IMR-90 (cell line): ENCODE data around the gene RSPO4.

ENCODE experiments used
- BHLHE40 ChIP-seq: fragments of 150-350 bp; IDR thresholded peaks from 2 replicates; pipeline ENCODE4 v1.6.1; 2016; ENCODE audit warnings: mild to moderate bottlenecking, low read depth, low read length
- CEBPB ChIP-seq: IDR thresholded peaks from 2 replicates; pipeline ENCODE4 v1.6.1; 2012; ENCODE audit warnings: low read depth, low read length, improper control_type of control experiment
- FOS ChIP-seq: fragments of 150-350 bp; IDR thresholded peaks from 2 replicates; pipeline ENCODE4 v1.6.1; 2016; ENCODE audit warnings: low read depth, low read length
- MAFK ChIP-seq: IDR thresholded peaks from 2 replicates; pipeline ENCODE4 v1.6.1; 2012; ENCODE audit warnings: low read depth, low read length, improper control_type of control experiment
- MAZ ChIP-seq: IDR thresholded peaks from 2 replicates; pipeline ENCODE4 v1.6.1; 2012; ENCODE audit warnings: low read depth, mild to moderate bottlenecking, low read length, improper control_type of control experiment, moderate library complexity, borderline replicate concordance
- MXI1 ChIP-seq: IDR thresholded peaks from 2 replicates; pipeline ENCODE4 v1.6.1; 2012; ENCODE audit warnings: low read depth, mild to moderate bottlenecking, low read length, moderate library complexity, borderline replicate concordance
- POLR2A ChIP-seq: IDR thresholded peaks from 2 replicates; pipeline ENCODE4 v1.6.1; 2012; ENCODE audit warnings: mild to moderate bottlenecking, low read depth, low read length
- RAD21 ChIP-seq: IDR thresholded peaks from 2 replicates; pipeline ENCODE4 v1.6.1; 2012; ENCODE audit warnings: low read length, improper control_type of control experiment
- RCOR1 ChIP-seq: IDR thresholded peaks from 2 replicates; pipeline ENCODE4 v1.6.1; 2012; ENCODE audit warnings: mild to moderate bottlenecking, low read length, improper control_type of control experiment; ENCODE audit not compliant: insufficient replicate concordance
- RFX5 ChIP-seq: IDR thresholded peaks from 2 replicates; pipeline ENCODE4 v1.8.0; 2012; ENCODE audit warnings: low read depth, mild to moderate bottlenecking, low read length, moderate library complexity
- SMC3 ChIP-seq: fragments of 150-350 bp; IDR thresholded peaks from 2 replicates; pipeline ENCODE4 v1.6.1; 2016; ENCODE audit warnings: low read depth, mild to moderate bottlenecking, antibody characterized with exemption, low read length, moderate library complexity
- TF ChIP-seq, protein P1 (sequence below): conservative IDR thresholded peaks from 2 replicates; pipeline ENCODE4 v1.5.1; 2012; ENCODE audit warnings: mild to moderate bottlenecking, low read depth, low read length, improper control_type of control experiment
- TF ChIP-seq, protein P2 (sequence below): fragments of 150-350 bp; IDR thresholded peaks from 2 replicates; pipeline ENCODE4 v1.6.1; 2017; ENCODE audit warnings: mild to moderate bottlenecking, antibody characterized with exemption, low read length, low read depth

DNA sequence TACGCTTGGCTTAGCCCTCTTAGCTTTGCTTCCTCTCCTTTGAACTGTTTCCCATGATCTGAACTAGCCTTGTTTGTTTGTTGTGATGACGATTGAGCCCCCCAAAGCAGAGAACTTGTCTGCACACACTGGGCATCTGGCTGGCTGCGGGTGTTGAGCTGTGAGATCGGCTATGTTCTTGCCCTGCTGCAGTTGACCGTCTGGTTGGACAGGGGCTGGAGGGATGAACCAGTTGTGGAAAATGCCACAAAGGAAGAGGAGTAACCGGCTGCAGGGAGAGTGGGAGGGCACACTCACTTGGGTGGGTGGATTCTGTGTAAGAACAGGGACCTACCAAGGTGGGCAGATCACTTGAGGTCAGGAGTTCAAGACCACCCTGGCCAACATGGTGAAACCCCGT lies 12.4 kb upstream of the RSPO4 start:
- TF ChIP-seq MAZ = no peak
- TF ChIP-seq, protein P1, sequence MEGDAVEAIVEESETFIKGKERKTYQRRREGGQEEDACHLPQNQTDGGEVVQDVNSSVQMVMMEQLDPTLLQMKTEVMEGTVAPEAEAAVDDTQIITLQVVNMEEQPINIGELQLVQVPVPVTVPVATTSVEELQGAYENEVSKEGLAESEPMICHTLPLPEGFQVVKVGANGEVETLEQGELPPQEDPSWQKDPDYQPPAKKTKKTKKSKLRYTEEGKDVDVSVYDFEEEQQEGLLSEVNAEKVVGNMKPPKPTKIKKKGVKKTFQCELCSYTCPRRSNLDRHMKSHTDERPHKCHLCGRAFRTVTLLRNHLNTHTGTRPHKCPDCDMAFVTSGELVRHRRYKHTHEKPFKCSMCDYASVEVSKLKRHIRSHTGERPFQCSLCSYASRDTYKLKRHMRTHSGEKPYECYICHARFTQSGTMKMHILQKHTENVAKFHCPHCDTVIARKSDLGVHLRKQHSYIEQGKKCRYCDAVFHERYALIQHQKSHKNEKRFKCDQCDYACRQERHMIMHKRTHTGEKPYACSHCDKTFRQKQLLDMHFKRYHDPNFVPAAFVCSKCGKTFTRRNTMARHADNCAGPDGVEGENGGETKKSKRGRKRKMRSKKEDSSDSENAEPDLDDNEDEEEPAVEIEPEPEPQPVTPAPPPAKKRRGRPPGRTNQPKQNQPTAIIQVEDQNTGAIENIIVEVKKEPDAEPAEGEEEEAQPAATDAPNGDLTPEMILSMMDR = no peak
- TF ChIP-seq BHLHE40 = no peak
- TF ChIP-seq, protein P2, sequence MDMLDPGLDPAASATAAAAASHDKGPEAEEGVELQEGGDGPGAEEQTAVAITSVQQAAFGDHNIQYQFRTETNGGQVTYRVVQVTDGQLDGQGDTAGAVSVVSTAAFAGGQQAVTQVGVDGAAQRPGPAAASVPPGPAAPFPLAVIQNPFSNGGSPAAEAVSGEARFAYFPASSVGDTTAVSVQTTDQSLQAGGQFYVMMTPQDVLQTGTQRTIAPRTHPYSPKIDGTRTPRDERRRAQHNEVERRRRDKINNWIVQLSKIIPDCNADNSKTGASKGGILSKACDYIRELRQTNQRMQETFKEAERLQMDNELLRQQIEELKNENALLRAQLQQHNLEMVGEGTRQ = no peak
- TF ChIP-seq MAFK = no peak
- no peak for TF ChIP-seq POLR2A
- TF ChIP-seq CEBPB = no peak
- TF ChIP-seq RAD21 = no peak
- TF ChIP-seq MXI1 = no peak
- TF ChIP-seq FOS = no peak
- TF ChIP-seq RCOR1 = no peak
- TF ChIP-seq SMC3 = no peak
- no peak for TF ChIP-seq RFX5
